Epithelial cell of proximal tubule (primary cell): ENCODE data around the gene ODC1. TPM values are rescaled to one million over a fixed set of nuclear protein-coding genes. Genes with fewer than 3 reads are reported as not detected.

Source experiments
- DNase-seq: peaks from one replicate; pipeline ENCODE4 v3.0.0-alpha.2; 2011; ENCODE audit warnings: low read depth
- H3K4me3 ChIP-seq: 2 replicates; pipeline ENCODE4 v1.5.1; 2011; ENCODE audit warnings: low read depth, mild to moderate bottlenecking, low read length
- total RNA-seq: library from RNA; depleted of rRNA; stranded (reverse); fragments of >200 nt; gene quantifications from 2 replicates; pipeline ENCODE4 v1.2.3, GENCODE V29; 2015
- TF ChIP-seq, protein P1 (sequence below): conservative IDR thresholded peaks from 2 replicates; pipeline ENCODE4 v1.5.1; 2012; ENCODE audit warnings: low read depth, mild to moderate bottlenecking, low read length

Gene ODC1
- total RNA-seq, 1 donor from 2014 or later = 134 TPM

DNA sequence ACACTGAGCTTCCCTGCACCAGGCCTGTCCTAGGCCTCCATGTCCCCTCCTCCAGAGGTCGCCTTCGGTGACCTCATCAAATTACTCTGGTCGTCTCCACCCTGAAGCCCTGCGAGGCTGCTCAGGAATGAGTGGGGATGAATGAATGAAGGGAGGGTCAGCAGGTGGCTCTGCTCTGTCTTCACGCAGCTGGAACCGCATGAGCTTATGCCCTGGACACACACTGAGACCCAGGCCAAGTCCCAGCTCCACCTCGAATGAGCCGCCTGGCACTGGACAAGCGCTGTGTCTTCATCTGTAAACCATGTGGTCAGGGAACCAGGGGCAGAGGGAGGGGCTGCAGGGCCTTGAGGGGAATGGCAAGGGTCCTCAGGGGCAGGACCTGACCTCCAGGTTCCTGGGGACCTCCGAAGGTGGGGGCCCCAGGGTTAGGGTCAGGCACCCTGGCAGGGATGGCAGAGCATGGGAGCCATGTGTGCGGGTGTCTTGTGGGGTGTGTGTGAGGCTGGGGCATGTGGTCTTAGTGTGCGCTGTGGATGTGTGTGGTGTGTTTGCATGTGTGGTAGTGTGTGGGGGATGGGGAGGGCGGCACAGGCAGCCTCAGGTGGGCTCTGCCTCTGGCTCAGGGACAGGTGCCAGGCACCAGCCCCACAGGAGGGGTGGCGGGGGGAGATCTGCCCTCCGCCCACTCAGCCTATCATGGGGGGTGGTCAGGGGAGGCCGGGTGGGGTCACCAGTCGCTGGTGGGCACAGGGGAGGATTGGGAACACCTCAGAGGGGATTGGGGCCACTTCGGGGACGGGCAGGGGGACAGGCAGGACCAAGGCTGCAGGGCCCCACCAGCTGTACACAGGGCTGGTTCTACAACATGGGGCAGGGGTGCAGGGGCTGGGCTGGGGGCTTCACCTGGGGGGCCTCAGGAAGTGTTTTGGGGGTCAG is 13.9 kb downstream of the ODC1 start:
- no peak for DNase-seq

DNA sequence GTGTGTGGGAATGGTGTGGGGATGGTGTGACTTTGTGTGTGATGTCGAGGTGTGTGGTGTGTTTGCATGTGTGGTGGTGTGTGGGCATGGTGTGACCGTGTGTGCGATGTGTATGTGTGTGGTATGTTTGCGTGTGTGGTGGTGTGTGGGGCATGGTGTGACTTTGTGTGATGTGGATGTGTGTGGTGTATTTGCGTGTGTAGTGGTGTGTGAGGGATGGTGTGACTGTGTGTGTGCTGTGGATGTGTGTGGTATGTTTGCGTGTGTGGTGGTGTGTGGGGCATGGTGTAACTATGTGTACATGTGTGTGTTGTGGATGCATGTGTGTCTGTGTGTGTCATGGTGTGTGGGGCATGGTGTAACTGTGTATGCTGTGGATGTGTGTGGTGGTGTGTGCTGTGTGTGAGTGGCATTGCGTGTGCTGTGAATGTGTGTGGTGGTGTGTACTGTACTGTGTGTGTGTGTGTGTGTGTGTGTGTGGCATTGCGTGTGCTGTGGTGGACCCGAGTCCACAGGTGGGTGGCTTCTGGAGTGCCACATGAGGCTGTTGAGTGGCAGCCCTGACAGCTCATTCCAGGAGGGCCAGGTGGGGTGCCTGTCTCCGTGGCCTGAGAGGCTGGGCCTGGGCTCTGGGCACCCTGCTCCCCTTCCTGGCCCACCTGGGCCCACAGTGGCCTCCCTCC is 14.7 kb downstream of the ODC1 start:
- DNase-seq = no peak
- TF ChIP-seq, protein P1, sequence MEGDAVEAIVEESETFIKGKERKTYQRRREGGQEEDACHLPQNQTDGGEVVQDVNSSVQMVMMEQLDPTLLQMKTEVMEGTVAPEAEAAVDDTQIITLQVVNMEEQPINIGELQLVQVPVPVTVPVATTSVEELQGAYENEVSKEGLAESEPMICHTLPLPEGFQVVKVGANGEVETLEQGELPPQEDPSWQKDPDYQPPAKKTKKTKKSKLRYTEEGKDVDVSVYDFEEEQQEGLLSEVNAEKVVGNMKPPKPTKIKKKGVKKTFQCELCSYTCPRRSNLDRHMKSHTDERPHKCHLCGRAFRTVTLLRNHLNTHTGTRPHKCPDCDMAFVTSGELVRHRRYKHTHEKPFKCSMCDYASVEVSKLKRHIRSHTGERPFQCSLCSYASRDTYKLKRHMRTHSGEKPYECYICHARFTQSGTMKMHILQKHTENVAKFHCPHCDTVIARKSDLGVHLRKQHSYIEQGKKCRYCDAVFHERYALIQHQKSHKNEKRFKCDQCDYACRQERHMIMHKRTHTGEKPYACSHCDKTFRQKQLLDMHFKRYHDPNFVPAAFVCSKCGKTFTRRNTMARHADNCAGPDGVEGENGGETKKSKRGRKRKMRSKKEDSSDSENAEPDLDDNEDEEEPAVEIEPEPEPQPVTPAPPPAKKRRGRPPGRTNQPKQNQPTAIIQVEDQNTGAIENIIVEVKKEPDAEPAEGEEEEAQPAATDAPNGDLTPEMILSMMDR = no peak

More for the DNA sequence above, 13.9 kb downstream of the ODC1 start:
- TF ChIP-seq, protein P1 = no peak
- no peak overlapping the region for H3K4me3 ChIP-seq

DNA sequence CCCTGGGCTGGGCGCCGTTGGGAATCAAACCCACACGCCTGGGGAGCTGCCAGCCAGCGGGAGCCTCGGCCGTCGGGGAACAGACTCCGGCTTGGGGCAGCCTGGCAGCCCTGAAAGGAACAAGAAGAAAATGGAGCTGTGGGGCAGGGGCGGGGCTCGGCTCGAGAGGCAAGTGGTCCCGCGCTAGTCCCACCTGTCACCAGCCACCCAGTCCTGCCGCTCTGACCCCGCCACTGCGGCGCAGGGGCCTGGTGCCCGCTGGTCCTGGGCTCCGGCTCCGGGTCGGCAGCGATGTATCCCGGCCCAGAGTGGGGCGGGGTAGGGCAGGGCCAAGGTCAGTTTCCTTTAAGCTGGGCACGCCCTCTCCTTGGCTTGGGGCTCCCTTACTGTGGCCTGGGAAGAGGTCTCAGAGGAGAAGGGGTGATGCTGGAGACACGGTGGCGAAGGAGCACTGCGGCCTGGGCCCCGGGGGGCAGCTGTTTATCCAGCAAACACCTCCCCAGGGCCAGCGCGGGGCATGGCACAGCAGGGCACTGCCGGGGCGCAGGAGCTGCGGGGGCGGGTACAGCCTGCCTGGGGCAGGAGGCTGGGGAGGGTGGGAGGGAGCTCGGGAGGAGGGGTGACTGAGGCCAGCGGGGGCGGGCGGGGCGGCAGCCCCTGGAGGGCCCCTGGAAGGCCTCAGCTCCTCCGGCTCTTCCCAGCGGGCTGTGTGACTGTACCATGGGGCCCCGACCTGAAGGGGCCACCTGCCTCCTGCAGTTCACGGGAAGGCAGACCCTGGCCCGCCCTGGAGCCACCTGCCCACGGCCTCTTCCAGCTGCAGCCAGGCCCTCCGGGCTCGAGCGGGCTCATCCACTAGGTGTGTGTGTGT is 15.6 kb downstream of the ODC1 start:
- H3K4me3 ChIP-seq = peak overlapping the region; percentile 39
- no peak for DNase-seq
- TF ChIP-seq, protein P1 = no peak

More for the DNA sequence above, 14.7 kb downstream of the ODC1 start:
- H3K4me3 ChIP-seq = no peak overlapping the region

DNA sequence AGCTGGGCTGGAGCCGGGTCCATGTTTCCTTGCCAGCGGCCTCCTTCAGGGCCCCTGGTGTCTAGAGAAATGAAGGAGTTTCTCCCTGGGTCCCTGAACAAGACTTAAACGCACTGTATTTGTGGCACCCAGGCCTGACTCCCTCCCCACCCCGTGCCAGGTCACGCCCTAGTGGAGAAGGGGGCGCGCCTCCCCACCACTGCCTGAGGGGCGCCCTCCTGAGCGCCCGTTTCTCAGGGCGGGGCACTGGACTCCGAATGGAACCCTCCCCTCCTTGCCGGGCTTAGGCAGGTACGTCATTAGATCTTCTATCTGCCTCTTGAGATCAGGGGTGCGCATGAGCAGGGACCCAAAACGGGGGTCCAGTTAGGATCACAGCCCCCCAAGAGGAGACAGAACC is 16.3 kb downstream of the ODC1 start:
- no peak for DNase-seq
- H3K4me3 ChIP-seq = peak overlapping the region; percentile 39
- TF ChIP-seq, protein P1 = no peak

DNA sequence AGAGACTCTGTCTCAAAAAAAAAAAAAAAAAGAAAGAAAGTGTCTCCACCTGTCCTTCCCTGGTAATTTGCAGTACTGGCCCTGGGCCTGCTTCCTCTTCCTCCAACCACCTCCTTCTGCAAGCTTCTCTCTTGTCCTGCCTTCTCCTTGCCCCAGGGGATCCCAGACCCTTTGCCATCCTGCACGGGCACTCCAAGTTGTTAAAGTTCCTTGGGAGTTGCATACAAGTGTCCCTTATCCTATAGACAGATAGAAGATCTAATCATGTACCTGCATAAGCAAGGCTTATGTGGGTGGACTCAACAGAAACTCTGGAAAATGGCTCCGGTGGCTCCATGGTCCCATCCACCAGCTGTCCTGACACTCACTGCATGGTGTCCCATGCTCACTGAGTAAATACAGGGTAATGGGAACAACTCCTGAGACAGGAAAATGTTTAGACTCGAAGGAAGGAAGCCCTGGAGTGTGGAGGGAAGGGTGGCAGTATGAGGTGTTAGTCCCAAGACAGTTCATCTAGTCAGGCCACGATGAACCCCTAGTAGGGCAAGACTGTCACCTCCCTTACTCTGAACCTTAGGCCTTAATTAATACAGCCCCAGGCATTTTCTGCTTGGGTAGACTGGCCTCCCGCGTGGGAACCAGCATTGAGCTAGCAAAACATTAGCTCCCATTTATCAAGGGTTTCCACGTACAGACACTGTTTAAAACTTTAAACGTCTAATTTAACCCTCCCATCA is 17.1 kb downstream of the ODC1 start:
- TF ChIP-seq, protein P1 = no peak
- DNase-seq = no peak
- no peak overlapping the region for H3K4me3 ChIP-seq

DNA sequence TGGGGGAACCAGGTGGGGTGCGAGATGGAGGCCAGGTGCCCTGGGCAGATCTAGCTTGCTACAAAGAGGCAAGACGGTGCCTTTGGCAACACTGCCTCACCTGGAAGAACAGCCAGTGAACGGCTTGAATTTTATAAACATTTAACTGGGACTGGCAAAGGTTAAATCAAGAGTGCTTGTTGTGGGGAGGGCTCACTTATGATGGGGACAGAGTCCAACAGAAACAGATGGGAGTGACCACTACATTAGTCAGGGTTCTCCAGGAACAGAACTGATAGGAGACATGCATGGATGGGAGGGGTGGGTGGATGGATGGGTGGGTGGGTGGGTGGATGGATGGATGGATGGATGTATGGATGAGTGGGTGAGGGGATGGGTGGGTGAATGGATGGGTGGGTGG is 19.2 kb downstream of the ODC1 start:
- no peak for DNase-seq
- TF ChIP-seq, protein P1 = no peak
- no peak overlapping the region for H3K4me3 ChIP-seq
